Panc1 (cell line): ENCODE results near the gene ST6GALNAC1.

Source experiments
- CTCF ChIP-seq: fragments of 450-650 bp; IDR thresholded peaks from 2 replicates; pipeline ENCODE4 v1.5.1; 2017; ENCODE audit warnings: mild to moderate bottlenecking
- POLR2AphosphoS5 ChIP-seq: IDR thresholded peaks from 2 replicates; pipeline ENCODE4 v1.6.1; 2012; ENCODE audit warnings: mild to moderate bottlenecking, low read depth, low read length, moderate library complexity

GRCh38 chr17:76582660-76583059 is 60.9 kb downstream of the ST6GALNAC1 start:
- no peak for TF ChIP-seq CTCF
- TF ChIP-seq POLR2AphosphoS5: no peak
